Measurements from ENCODE around the gene GALNT1.

Gene GALNT1

DNA sequence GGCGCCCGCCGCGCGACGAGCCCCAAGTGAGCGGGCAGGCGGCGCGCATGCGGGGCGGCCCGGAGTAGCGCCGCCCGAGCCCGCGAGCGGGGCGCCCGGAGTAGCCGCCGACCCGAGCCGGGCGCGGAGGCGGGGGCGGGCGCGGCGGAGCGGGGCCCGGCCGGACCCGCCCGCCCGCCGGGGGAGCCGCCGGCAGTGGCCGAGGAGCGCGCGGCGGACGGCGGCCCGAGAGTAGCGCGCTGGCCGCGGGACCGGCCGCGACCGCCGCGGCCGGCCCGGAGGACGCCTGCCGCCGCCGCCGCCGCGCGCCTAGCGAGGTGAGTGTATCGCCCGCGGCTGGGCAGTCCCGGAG lies at the start of gene GALNT1:
GALNT1 (plus strand) TSS at position 195 of the 352 bp plus-strand sequence. CDS start 72,923 bp downstream, outside the sequence.
- TF ChIP-seq EZH2 (optimal IDR thresholded peaks at IDR 0.05; ENCODE audit: low read depth, low read length) = no peak
- TF ChIP-seq EZH2phosphoT487 (IDR thresholded peaks at IDR 0.05; ENCODE audit: low read length) = no peak
- TF ChIP-seq, protein P1, sequence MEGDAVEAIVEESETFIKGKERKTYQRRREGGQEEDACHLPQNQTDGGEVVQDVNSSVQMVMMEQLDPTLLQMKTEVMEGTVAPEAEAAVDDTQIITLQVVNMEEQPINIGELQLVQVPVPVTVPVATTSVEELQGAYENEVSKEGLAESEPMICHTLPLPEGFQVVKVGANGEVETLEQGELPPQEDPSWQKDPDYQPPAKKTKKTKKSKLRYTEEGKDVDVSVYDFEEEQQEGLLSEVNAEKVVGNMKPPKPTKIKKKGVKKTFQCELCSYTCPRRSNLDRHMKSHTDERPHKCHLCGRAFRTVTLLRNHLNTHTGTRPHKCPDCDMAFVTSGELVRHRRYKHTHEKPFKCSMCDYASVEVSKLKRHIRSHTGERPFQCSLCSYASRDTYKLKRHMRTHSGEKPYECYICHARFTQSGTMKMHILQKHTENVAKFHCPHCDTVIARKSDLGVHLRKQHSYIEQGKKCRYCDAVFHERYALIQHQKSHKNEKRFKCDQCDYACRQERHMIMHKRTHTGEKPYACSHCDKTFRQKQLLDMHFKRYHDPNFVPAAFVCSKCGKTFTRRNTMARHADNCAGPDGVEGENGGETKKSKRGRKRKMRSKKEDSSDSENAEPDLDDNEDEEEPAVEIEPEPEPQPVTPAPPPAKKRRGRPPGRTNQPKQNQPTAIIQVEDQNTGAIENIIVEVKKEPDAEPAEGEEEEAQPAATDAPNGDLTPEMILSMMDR (IDR thresholded peaks at IDR 0.05; ENCODE audit: low read length) = no peak
- H3K4me3 ChIP-seq (ENCODE audit: low read length) = peak within 1 kb of the TSS; percentile 81
- peak within 1 kb of the TSS; percentile 75 for H3K9ac ChIP-seq (ENCODE audit: low read length)
- no peaks in the 10 kb centered on the region for H3K36me3 ChIP-seq (replicated peaks; ENCODE audit: insufficient read depth, low read length)
- H3F3A ChIP-seq (ENCODE audit: insufficient read depth, low read length) = peaks cover 7% of the 10 kb centered on the region; the same call in 1 of the 2 replicates
- peak; percentile 25 for DNase-seq
- H3K79me2 ChIP-seq (ENCODE audit: low read length) = peaks cover 23% of the 10 kb centered on the region
- peak within 1 kb of the TSS; percentile 86 for H3K4me2 ChIP-seq (ENCODE audit: low read depth, low read length)
- 0 out of 2 replicates have a peak, but pooled peaks cover 7% of the 10 kb centered on the region for H3K4me1 ChIP-seq (ENCODE audit: low read length)
- H3K27me3 ChIP-seq (replicated peaks; ENCODE audit: insufficient read depth, low read length) = no peaks in the 10 kb centered on the region
- no peaks in the 10 kb centered on the region for H3K9me2 ChIP-seq (replicated peaks; ENCODE audit: insufficient read depth, low read length)
- H3K9me3 ChIP-seq (replicated peaks; ENCODE audit: insufficient read depth, low read length) = no peaks in the 10 kb centered on the region
- H2AFZ ChIP-seq (ENCODE audit: low read length) = peak within 1 kb of the TSS; percentile 90
- peak within 1 kb of the TSS; percentile 60; the same call in 1 of the 2 replicates for H3K27ac ChIP-seq (ENCODE audit: low read length)
- H4K20me1 ChIP-seq (ENCODE audit: insufficient read depth, low read length) = no peaks in the 10 kb centered on the region

DNA sequence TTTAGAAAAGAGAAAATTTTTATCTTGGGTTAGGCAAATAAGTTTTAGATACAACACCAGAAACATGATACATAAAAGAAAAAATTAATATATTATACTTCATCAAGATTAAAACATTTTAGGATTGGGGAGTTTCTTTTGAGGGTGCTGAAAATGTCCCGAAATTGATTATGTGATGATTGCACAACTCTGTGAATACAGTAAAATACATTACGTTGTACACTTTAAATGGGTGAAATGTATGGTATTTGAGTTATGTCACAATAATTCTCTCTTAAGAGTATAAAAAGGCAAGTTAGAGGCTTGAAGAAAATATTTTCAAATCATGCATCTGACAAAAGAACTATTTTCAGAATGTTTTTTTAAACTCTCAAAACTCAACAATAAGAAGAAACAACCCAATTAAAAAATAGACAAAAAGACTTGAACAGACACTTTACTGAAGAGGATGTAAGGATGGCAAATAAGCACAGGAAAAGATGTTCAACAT lies 47.6 kb upstream of the GALNT1 start:
- no peaks in the 10 kb centered on the region for H3K4me1 ChIP-seq (ENCODE audit: low read length)

DNA sequence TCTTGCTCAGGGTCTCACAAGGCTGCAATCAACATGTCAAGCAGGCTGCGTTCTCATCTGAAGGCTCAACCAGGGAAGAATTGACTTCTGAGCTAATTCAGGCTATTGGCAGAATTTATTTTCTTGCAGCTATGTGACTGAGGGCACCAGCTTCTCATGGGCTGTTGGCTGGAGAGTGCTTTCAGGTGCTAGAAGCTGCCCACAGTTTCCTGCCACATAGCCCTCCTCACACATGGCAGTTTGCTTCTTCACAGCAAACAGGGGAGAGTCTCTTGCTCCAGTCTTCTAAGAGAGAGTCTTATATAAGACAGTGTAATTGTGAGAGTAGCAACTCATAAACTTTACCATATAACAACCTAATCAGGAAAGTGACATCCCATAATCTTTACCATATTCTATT lies 46.2 kb upstream of the GALNT1 start:
- Histone ChIP-seq H3K9me3 (replicated peaks; ENCODE audit: insufficient read depth, low read length) (no peaks in the 10 kb centered on the region), H3K4me3 (ENCODE audit: low read length) (no peak overlapping the region), H2AFZ (ENCODE audit: low read length) (no peak overlapping the region), H3K9me2 (replicated peaks; ENCODE audit: insufficient read depth, low read length) (no peaks in the 10 kb centered on the region), H3K9ac (ENCODE audit: low read length) (no peak overlapping the region), H3K79me2 (ENCODE audit: low read length) (no peaks in the 10 kb centered on the region), H4K20me1 (ENCODE audit: insufficient read depth, low read length) (no peaks in the 10 kb centered on the region), H3K4me2 (ENCODE audit: low read depth, low read length) (no peak overlapping the region), H3K27ac (ENCODE audit: low read length) (no peak overlapping the region), H3K36me3 (replicated peaks; ENCODE audit: insufficient read depth, low read length) (no peaks in the 10 kb centered on the region), H3K27me3 (replicated peaks; ENCODE audit: insufficient read depth, low read length) (no peaks in the 10 kb centered on the region), H3F3A (ENCODE audit: insufficient read depth, low read length) (no peaks in the 10 kb centered on the region), H3K4me1 (ENCODE audit: low read length) (no peaks in the 10 kb centered on the region)
- DNase-seq = no peak
- TF ChIP-seq EZH2phosphoT487 (IDR thresholded peaks at IDR 0.05; ENCODE audit: low read length) (no peak), EZH2 (optimal IDR thresholded peaks at IDR 0.05; ENCODE audit: low read depth, low read length) (no peak)
- TF ChIP-seq, protein P1 (IDR thresholded peaks at IDR 0.05; ENCODE audit: low read length) = no peak

More for the DNA sequence above, 47.6 kb upstream of the GALNT1 start:
- H3K4me2 ChIP-seq (ENCODE audit: low read depth, low read length) = no peak overlapping the region
- no peaks in the 10 kb centered on the region for H3F3A ChIP-seq (ENCODE audit: insufficient read depth, low read length)
- H3K27ac ChIP-seq (ENCODE audit: low read length) = no peak overlapping the region
- H3K9ac ChIP-seq (ENCODE audit: low read length) = no peak overlapping the region
- TF ChIP-seq, protein P1 (IDR thresholded peaks at IDR 0.05; ENCODE audit: low read length) = no peak
- TF ChIP-seq EZH2 (optimal IDR thresholded peaks at IDR 0.05; ENCODE audit: low read depth, low read length) (no peak), EZH2phosphoT487 (IDR thresholded peaks at IDR 0.05; ENCODE audit: low read length) (no peak)
- H2AFZ ChIP-seq (ENCODE audit: low read length) = no peak overlapping the region
- H3K9me3 ChIP-seq (replicated peaks; ENCODE audit: insufficient read depth, low read length) = no peaks in the 10 kb centered on the region
- no peak for DNase-seq
- no peaks in the 10 kb centered on the region for H3K27me3 ChIP-seq (replicated peaks; ENCODE audit: insufficient read depth, low read length)
- H4K20me1 ChIP-seq (ENCODE audit: insufficient read depth, low read length) = no peaks in the 10 kb centered on the region
- no peaks in the 10 kb centered on the region for H3K9me2 ChIP-seq (replicated peaks; ENCODE audit: insufficient read depth, low read length)
- H3K4me3 ChIP-seq (ENCODE audit: low read length) = no peak overlapping the region
- no peaks in the 10 kb centered on the region for H3K79me2 ChIP-seq (ENCODE audit: low read length)
- H3K36me3 ChIP-seq (replicated peaks; ENCODE audit: insufficient read depth, low read length) = no peaks in the 10 kb centered on the region
